GM12878 (cell line): ENCODE measurements around the gene NXNL1. TPM values are rescaled to one million over a fixed set of nuclear protein-coding genes. Genes with fewer than 3 reads are reported as not detected.

Experiments used
- ATAC-seq: fragments of 200-7000 bp; cut with Tn5 transposase; 3 replicates; pipeline ENCODE4 v1.9.1; 2020; ENCODE audit warnings: mild to moderate bottlenecking, moderate library complexity
- BruUV-seq: library from RNA; stranded (reverse); fragments of 400-500 nt; replicated peaks from 2 replicates; lab custom pipeline; 2021; lab: Mats Ljungman, UMichigan
- CTCF ChIA-PET: fragments of 300-600 bp; sonication (Branson Sonifier 250); formaldehyde crosslinking; extraction: SDS; loops from one replicate; lab custom pipeline; 2021; ENCODE audit warnings: inconsistent platforms; lab: Yijun Ruan, JAX
- POLR2A ChIA-PET: fragments of 350-600 bp; formaldehyde crosslinking; extraction: SDS; loops from one replicate; lab custom pipeline; 2021; ENCODE audit warnings: inconsistent platforms; lab: Charles Lee
- RAD21 ChIA-PET: fragments of 300-600 bp; sonication (Branson Sonifier 250); formaldehyde crosslinking; loops from one replicate; lab custom pipeline; 2023; ENCODE audit warnings: antibody characterized with exemption; ENCODE audit not compliant: unreplicated experiment; lab: Charles Lee
- SMC1A ChIA-PET: fragments of 300-600 bp; sonication (Branson Sonifier 250); formaldehyde crosslinking; loops from one replicate; lab custom pipeline; 2023; ENCODE audit not compliant: unreplicated experiment, uncharacterized antibody; lab: Charles Lee
- DNase-seq: peaks from one replicate; pipeline ENCODE4 v3.0.0-alpha.2; 2011; ENCODE audit warnings: low read depth, low spot score
- FAIRE-seq: peaks from 3 replicates; lab custom pipeline; 2011; peaks lifted over from hg19 to GRCh38; lab: Jason Lieb, UNC
- H2AFZ ChIP-seq: 2 replicates; pipeline ENCODE4 v1.6.0; 2011; ENCODE audit warnings: low read depth, low read length, control low read depth; ENCODE audit not compliant: control insufficient read depth
- H3K27ac ChIP-seq: 2 replicates; pipeline ENCODE4 v1.5.1; 2011; ENCODE audit warnings: control low read depth; ENCODE audit not compliant: control insufficient read depth, insufficient read depth
- H3K27me3 ChIP-seq, 2 experiments: replicated peaks in 1 of 2; 2 replicates each; pipeline versions ENCODE4 v1.6.0 to v1.6.1; 2011; ENCODE audit warnings: low read length in 1 of 2; ENCODE audit not compliant: control insufficient read depth in 2 of 2, insufficient read depth in 2 of 2
- H3K36me3 ChIP-seq, 2 experiments: 2 replicates each; pipeline ENCODE4 v1.5.1; 2011; ENCODE audit warnings: low read length in 1 of 2; ENCODE audit not compliant: control insufficient read depth in 2 of 2, insufficient read depth in 2 of 2
- H3K4me1 ChIP-seq: 2 replicates; pipeline ENCODE4 v1.6.1; 2011; ENCODE audit warnings: mild to moderate bottlenecking, low read length, moderate library complexity, mixed read lengths; ENCODE audit not compliant: control insufficient read depth, insufficient read depth
- H3K4me2 ChIP-seq: 2 replicates; pipeline ENCODE4 v1.6.0; 2011; ENCODE audit warnings: control low read depth; ENCODE audit not compliant: control insufficient read depth, insufficient read depth
- H3K4me3 ChIP-seq: fragments of 200-600 bp; sonication (generic); 2 replicates; pipeline ENCODE4 v1.5.1; 2016
- H3K79me2 ChIP-seq: 2 replicates; pipeline ENCODE4 v1.6.0; 2011; ENCODE audit warnings: low read length; ENCODE audit not compliant: control insufficient read depth, insufficient read depth
- H3K9ac ChIP-seq: 2 replicates; pipeline ENCODE4 v1.8.0; 2011; ENCODE audit warnings: low read length, control low read depth, mixed read lengths; ENCODE audit not compliant: control insufficient read depth, insufficient read depth
- H3K9me3 ChIP-seq: replicated peaks from 3 replicates; pipeline ENCODE4 v1.5.1; 2011; ENCODE audit warnings: mild to moderate bottlenecking, low read length; ENCODE audit not compliant: control insufficient read depth, insufficient read depth
- H4K20me1 ChIP-seq: 2 replicates; pipeline ENCODE4 v1.6.0; 2011; ENCODE audit not compliant: control insufficient read depth, insufficient read depth
- HDAC2 ChIP-seq: fragments of 200-600 bp; sonication (generic); IDR thresholded peaks from 2 replicates; pipeline ENCODE4 v1.6.1; 2017
- KDM1A ChIP-seq: fragments of 200-600 bp; sonication (generic); IDR thresholded peaks from 2 replicates; pipeline ENCODE4 v1.6.1; 2016; ENCODE audit warnings: borderline replicate concordance
- MTA2 ChIP-seq: fragments of 450-650 bp; IDR thresholded peaks from 2 replicates; pipeline ENCODE4 v1.6.1; 2016; ENCODE audit warnings: low read depth, mild to moderate bottlenecking, moderate library complexity
- NBN ChIP-seq: fragments of 450-650 bp; IDR thresholded peaks from 2 replicates; pipeline ENCODE4 v1.6.1; 2016
- NFIC ChIP-seq: IDR thresholded peaks from 2 replicates; pipeline ENCODE4 v1.6.1; 2012; ENCODE audit warnings: low read depth, mild to moderate bottlenecking, inconsistent platforms, low read length, moderate library complexity
- NFYB ChIP-seq: IDR thresholded peaks from 2 replicates; pipeline ENCODE4 v1.6.1; 2011; ENCODE audit warnings: low read depth, mild to moderate bottlenecking, low read length, improper control_type of control experiment, moderate library complexity; ENCODE audit not compliant: insufficient read depth
- NR2F1 ChIP-seq: fragments of 450-650 bp; conservative IDR thresholded peaks from 2 replicates; pipeline ENCODE4 v1.6.1; 2017; ENCODE audit warnings: mild to moderate bottlenecking
- PAX5 ChIP-seq: IDR thresholded peaks from 2 replicates; pipeline ENCODE4 v1.6.1; 2011; ENCODE audit warnings: low read depth, low read length, borderline replicate concordance
- RB1 ChIP-seq: fragments of 450-650 bp; formaldehyde crosslinking; IDR thresholded peaks from 2 replicates; pipeline ENCODE4 v1.6.1; 2017; ENCODE audit warnings: mild to moderate bottlenecking, borderline replicate concordance
- SMC3 ChIP-seq: IDR thresholded peaks from 2 replicates; pipeline ENCODE4 v1.6.1; 2011; ENCODE audit warnings: low read length, improper control_type of control experiment, borderline replicate concordance
- SPI1 ChIP-seq: IDR thresholded peaks from 2 replicates; pipeline ENCODE4 v1.6.1; 2011; ENCODE audit warnings: low read depth, mild to moderate bottlenecking, low read length, moderate library complexity, borderline replicate concordance; ENCODE audit not compliant: insufficient read depth
- ZNF274 ChIP-seq: IDR thresholded peaks from one replicate; pipeline ENCODE4 v1.8.0; 2011; ENCODE audit not compliant: insufficient read length, insufficient read depth
- WGBS: methylation state at CpG from one replicate; pipeline ENCODE4 v1.1.6; 2016; ENCODE audit warnings: low lambda C conversion rate; ENCODE audit not compliant: insufficient replicate concordance, insufficient coverage; ENCODE audit errors: missing lambda C conversion rate; 5-methylcytosine and 5-hydroxymethylcytosine counted together
- in situ Hi-C: fragments of 300-500 bp; cut with MboI; formaldehyde crosslinking; loops from 9 replicates; pipeline ENCODE4 v1.14.3; 2018; ENCODE audit warnings: mixed read lengths
- intact Hi-C: fragments of 100-400 bp; cut with micrococcal nuclease; formaldehyde crosslinking; loops from one replicate; pipeline ENCODE4 v1.14.2; 2022; ENCODE audit not compliant: unreplicated experiment
- polyA plus RNA-seq, 11 experiments: library from polyadenylated mRNA; depleted of rRNA in 4 of 11; unstranded in 6 of 11; stranded (reverse) in 5 of 11; fragments of >200 nt; fragmentation: Nextera tagmentation in 4 of 11; fragmentation: Illumina TruSeq in 1 of 11; extraction: Ambion mirVana in 4 of 11; extraction: Trizol in 1 of 11; gene quantifications; 1 replicate in 1 of 11; 2 replicates in 10 of 11; pipeline versions ENCODE4 v1.2.1 to v1.2.3, GENCODE V29; 2011 to 2016; ENCODE audit warnings: inconsistent platforms in 2 of 11, missing spikeins in 2 of 11, low read depth in 1 of 11
- total RNA-seq, 4 experiments: library from RNA; depleted of rRNA in 3 of 4; stranded (reverse); fragments of >200 nt in 3 of 4; fragmentation: Illumina TruSeq in 1 of 4; extraction: Trizol in 1 of 4; gene quantifications; 2 replicates each; pipeline versions ENCODE4 v1.2.1 to v1.2.3, GENCODE V29; 2013 to 2021
- TF ChIP-seq, protein P1 (sequence below): fragments of 450-650 bp; conservative IDR thresholded peaks from 2 replicates; pipeline ENCODE4 v1.6.1; 2017; ENCODE audit warnings: mild to moderate bottlenecking, moderate library complexity
- TF ChIP-seq, protein P2 (sequence below): fragments of 450-650 bp; IDR thresholded peaks from 2 replicates; pipeline ENCODE4 v1.6.1; 2017; ENCODE audit warnings: mild to moderate bottlenecking, moderate library complexity

Gene NXNL1
- total and polyA plus RNA-seq, 10 of the 15 experiments (the other 5 are each of a cell fraction or from before 2014, with no cell fraction given), result not detected

DNA sequence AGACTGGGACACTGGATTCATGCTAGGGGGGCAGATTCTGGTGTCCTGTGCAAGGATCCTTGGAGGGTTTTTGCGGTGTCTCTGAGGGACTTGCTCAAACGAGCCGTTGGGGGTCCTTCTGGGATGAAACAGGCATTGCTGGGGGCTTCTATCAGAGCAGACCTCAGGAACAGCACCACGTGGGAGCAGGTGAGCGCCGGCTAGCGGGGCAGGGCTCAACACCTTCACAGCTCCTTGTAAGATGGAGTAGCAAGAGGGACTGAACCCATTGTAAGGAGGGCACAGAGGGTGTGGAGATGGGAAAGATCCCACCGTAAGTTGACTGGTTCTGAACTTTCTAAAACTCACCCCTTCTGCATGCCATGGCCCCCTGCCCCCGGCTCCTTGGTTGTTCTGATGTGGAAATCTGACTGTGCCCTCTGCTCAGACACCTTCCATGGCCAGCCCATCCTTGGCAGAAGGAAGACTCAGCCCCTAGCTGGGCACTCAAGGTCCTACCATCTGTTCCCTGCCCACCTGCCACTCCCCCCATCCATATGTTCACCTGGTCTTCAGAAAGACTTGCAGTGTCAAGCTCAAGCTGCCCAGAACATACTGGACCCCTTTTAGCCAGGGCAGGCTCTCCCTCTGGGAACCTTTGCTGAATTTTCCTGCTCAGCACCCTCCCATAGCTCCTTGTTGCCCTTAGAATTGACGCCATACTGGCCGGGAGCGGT is 10.8 kb upstream of the NXNL1 start:
- Histone ChIP-seq H3K9ac (no peak overlapping the region), H2AFZ (no peak overlapping the region), H3K4me3 (no peak overlapping the region), H3K79me2 (no peaks in the 10 kb centered on the region), H3K4me1 (peaks cover 18% of the 10 kb centered on the region), H3K4me2 (no peak overlapping the region), H3K27ac (no peak overlapping the region), H4K20me1 (no peaks in the 10 kb centered on the region), H3K36me3 (no peaks in the 10 kb centered on the region), H3K9me3 (no peaks in the 10 kb centered on the region), H3K27me3 (no peaks in the 10 kb centered on the region)
- CTCF ChIA-PET, result interaction anchor here (0.8 to 1.9 kb wide), 2 partner anchors 25 to 85 kb away, joined by 3 to 11 read pairs; no protein-coding TSS in a partner anchor
- FAIRE-seq (no peak), DNase-seq (no peak), ATAC-seq (no peak)
- SMC1A ChIA-PET, result interaction anchor here (0.5 kb wide), 1 partner anchor 129 kb away, joined by 3 read pairs; no protein-coding TSS in a partner anchor
- POLR2A ChIA-PET, result interaction anchor here (0.6 kb wide), 2 partner anchors 333 to 505 kb away, joined by 3 to 4 read pairs; no protein-coding TSS in a partner anchor
- intact Hi-C loops, result no loop called here
- in situ Hi-C loops, result no loop called here
- TSS peak; percentile 53 for BruUV-seq
- RAD21 ChIA-PET, result interaction anchor here (0.7 kb wide), 1 partner anchor 102 kb away, joined by 3 read pairs; no protein-coding TSS in a partner anchor
- 43% methylated on average over 12 of the region's 12 CpGs for WGBS
- TF ChIP-seq HDAC2 (no peak), RB1 (no peak), SPI1 (no peak), NFIC (no peak), MTA2 (no peak), SMC3 (no peak), KDM1A (no peak), PAX5 (no peak), NFYB (no peak), ZNF274 (no peak), NR2F1 (no peak), NBN (no peak)
- TF ChIP-seq, protein P1, sequence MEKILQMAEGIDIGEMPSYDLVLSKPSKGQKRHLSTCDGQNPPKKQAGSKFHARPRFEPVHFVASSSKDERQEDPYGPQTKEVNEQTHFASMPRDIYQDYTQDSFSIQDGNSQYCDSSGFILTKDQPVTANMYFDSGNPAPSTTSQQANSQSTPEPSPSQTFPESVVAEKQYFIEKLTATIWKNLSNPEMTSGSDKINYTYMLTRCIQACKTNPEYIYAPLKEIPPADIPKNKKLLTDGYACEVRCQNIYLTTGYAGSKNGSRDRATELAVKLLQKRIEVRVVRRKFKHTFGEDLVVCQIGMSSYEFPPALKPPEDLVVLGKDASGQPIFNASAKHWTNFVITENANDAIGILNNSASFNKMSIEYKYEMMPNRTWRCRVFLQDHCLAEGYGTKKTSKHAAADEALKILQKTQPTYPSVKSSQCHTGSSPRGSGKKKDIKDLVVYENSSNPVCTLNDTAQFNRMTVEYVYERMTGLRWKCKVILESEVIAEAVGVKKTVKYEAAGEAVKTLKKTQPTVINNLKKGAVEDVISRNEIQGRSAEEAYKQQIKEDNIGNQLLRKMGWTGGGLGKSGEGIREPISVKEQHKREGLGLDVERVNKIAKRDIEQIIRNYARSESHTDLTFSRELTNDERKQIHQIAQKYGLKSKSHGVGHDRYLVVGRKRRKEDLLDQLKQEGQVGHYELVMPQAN, result no peak
- TF ChIP-seq, protein P2, sequence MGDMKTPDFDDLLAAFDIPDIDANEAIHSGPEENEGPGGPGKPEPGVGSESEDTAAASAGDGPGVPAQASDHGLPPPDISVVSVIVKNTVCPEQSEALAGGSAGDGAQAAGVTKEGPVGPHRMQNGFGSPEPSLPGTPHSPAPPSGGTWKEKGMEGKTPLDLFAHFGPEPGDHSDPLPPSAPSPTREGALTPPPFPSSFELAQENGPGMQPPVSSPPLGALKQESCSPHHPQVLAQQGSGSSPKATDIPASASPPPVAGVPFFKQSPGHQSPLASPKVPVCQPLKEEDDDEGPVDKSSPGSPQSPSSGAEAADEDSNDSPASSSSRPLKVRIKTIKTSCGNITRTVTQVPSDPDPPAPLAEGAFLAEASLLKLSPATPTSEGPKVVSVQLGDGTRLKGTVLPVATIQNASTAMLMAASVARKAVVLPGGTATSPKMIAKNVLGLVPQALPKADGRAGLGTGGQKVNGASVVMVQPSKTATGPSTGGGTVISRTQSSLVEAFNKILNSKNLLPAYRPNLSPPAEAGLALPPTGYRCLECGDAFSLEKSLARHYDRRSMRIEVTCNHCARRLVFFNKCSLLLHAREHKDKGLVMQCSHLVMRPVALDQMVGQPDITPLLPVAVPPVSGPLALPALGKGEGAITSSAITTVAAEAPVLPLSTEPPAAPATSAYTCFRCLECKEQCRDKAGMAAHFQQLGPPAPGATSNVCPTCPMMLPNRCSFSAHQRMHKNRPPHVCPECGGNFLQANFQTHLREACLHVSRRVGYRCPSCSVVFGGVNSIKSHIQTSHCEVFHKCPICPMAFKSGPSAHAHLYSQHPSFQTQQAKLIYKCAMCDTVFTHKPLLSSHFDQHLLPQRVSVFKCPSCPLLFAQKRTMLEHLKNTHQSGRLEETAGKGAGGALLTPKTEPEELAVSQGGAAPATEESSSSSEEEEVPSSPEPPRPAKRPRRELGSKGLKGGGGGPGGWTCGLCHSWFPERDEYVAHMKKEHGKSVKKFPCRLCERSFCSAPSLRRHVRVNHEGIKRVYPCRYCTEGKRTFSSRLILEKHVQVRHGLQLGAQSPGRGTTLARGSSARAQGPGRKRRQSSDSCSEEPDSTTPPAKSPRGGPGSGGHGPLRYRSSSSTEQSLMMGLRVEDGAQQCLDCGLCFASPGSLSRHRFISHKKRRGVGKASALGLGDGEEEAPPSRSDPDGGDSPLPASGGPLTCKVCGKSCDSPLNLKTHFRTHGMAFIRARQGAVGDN, result no peak
- TF ChIP-seq, all 136 proteins: peak for 0
